Liver (tissue), 9 donors: ENCODE measurements around the gene TMEM179. TPM values are rescaled to one million over a fixed set of nuclear protein-coding genes. Genes with fewer than 3 reads are reported as not detected.

Source experiments
- DNase-seq: peaks from one replicate; pipeline ENCODE4 v3.0.0-alpha.2; 2017; ENCODE audit warnings: low spot score
- H3K27ac ChIP-seq, 2 donors: one replicate each; pipeline ENCODE4 v1.7.0; 2013; ENCODE audit warnings: inconsistent platforms in 2 of 2, low read length in 2 of 2, control low read depth in 1 of 2, low read depth in 1 of 2, mild to moderate bottlenecking in 1 of 2
- H3K27me3 ChIP-seq, 4 donors: one replicate each; pipeline versions ENCODE4 v1.6.1 to v1.7.0; 2013; ENCODE audit warnings: low read length in 3 of 4, inconsistent platforms in 1 of 4, mild to moderate bottlenecking in 1 of 4, moderate library complexity in 1 of 4; ENCODE audit not compliant: control insufficient read depth in 4 of 4, insufficient read depth in 4 of 4
- H3K36me3 ChIP-seq, 4 donors: one replicate each; pipeline versions ENCODE4 v1.6.1 to v1.7.0; 2013; ENCODE audit warnings: low read length in 3 of 4, mild to moderate bottlenecking in 3 of 4, low read depth in 1 of 4, moderate library complexity in 1 of 4; ENCODE audit not compliant: control insufficient read depth in 4 of 4, insufficient read depth in 3 of 4
- H3K4me1 ChIP-seq, 4 donors: one replicate each; pipeline versions ENCODE4 v1.6.1 to v1.7.0; 2013; ENCODE audit warnings: low read length in 3 of 4, mild to moderate bottlenecking in 3 of 4, moderate library complexity in 1 of 4; ENCODE audit not compliant: control insufficient read depth in 4 of 4, insufficient read depth in 4 of 4
- H3K4me3 ChIP-seq, 3 donors: one replicate each; pipeline versions ENCODE4 v1.6.1 to v1.7.0; 2013; ENCODE audit warnings: low read length in 3 of 3, control low read depth in 1 of 3, low read depth in 1 of 3, mild to moderate bottlenecking in 1 of 3
- H3K9ac ChIP-seq, 2 donors: one replicate each; pipeline ENCODE4 v1.7.0; 2013; ENCODE audit warnings: low read length in 2 of 2, mild to moderate bottlenecking in 2 of 2, moderate library complexity in 2 of 2, control low read depth in 1 of 2, low read depth in 1 of 2
- H3K9me3 ChIP-seq, 4 donors: one replicate each; pipeline versions ENCODE4 v1.6.1 to v1.7.0; 2013; ENCODE audit warnings: low read length in 3 of 4; ENCODE audit not compliant: control insufficient read depth in 4 of 4
- EGR1 ChIP-seq, 2 donors: IDR thresholded peaks; 2 replicates each; pipeline ENCODE4 v1.6.1; 2016 to 2018; ENCODE audit warnings: antibody characterized with exemption in 2 of 2, low read depth in 2 of 2
- FOXA1 ChIP-seq: IDR thresholded peaks from 2 replicates; pipeline ENCODE4 v1.6.1; 2016; ENCODE audit warnings: antibody characterized with exemption
- FOXA2 ChIP-seq: IDR thresholded peaks from 2 replicates; pipeline ENCODE4 v1.6.1; 2016; ENCODE audit warnings: antibody characterized with exemption
- GABPA ChIP-seq, 2 donors: IDR thresholded peaks in 1 of 2; conservative IDR thresholded peaks in 1 of 2; 2 replicates each; pipeline ENCODE4 v1.6.1; 2016; ENCODE audit warnings: antibody characterized with exemption in 2 of 2, mild to moderate bottlenecking in 1 of 2, moderate library complexity in 1 of 2
- HNF4A ChIP-seq, 2 donors: conservative IDR thresholded peaks; 2 replicates each; pipeline ENCODE4 v1.6.1; 2016; ENCODE audit warnings: antibody characterized with exemption in 2 of 2, mild to moderate bottlenecking in 2 of 2
- HNF4G ChIP-seq: IDR thresholded peaks from 2 replicates; pipeline ENCODE4 v1.6.1; 2016; ENCODE audit warnings: antibody characterized with exemption
- JUND ChIP-seq, 2 donors: IDR thresholded peaks; 2 replicates each; pipeline ENCODE4 v1.6.1; 2016; ENCODE audit warnings: antibody characterized with exemption in 2 of 2
- NR2F2 ChIP-seq: IDR thresholded peaks from 2 replicates; pipeline ENCODE4 v1.6.1; 2016; ENCODE audit warnings: antibody characterized with exemption
- RXRA ChIP-seq, 2 donors: IDR thresholded peaks; 2 replicates each; pipeline ENCODE4 v1.6.1; 2017 to 2018; ENCODE audit warnings: antibody characterized with exemption in 2 of 2, mild to moderate bottlenecking in 1 of 2
- SP1 ChIP-seq: IDR thresholded peaks from 2 replicates; pipeline ENCODE4 v1.6.1; 2018; ENCODE audit warnings: antibody characterized with exemption, mild to moderate bottlenecking
- TAF1 ChIP-seq: conservative IDR thresholded peaks from 2 replicates; pipeline ENCODE4 v1.6.1; 2016; ENCODE audit warnings: antibody characterized with exemption, mild to moderate bottlenecking
- YY1 ChIP-seq: IDR thresholded peaks from 2 replicates; pipeline ENCODE4 v1.6.1; 2016; ENCODE audit warnings: antibody characterized with exemption, mild to moderate bottlenecking
- ZBTB33 ChIP-seq: IDR thresholded peaks from 2 replicates; pipeline ENCODE4 v1.6.1; 2016; ENCODE audit warnings: antibody characterized with exemption
- WGBS: extraction: QIAGEN DNeasy Blood & Tissue Kit; methylation state at CpG from one replicate; pipeline ENCODE4 v1.1.7; 2013; 5-methylcytosine and 5-hydroxymethylcytosine counted together
- polyA plus RNA-seq, 2 donors: library from polyadenylated mRNA; stranded (reverse) in 1 of 2; unstranded in 1 of 2; fragments of 200-250 nt in 1 of 2; fragments of >200 nt in 1 of 2; fragmentation: Nextera tagmentation in 1 of 2; extraction: Ambion mirVana in 1 of 2; gene quantifications; one replicate each; pipeline versions ENCODE4 v1.2.1 to v1.2.3, GENCODE V29; 2013 to 2015
- total RNA-seq, 2 donors: library from RNA; depleted of rRNA; stranded (reverse); fragments of >200 nt; gene quantifications; one replicate each; pipeline ENCODE4 v1.2.3, GENCODE V29; 2014
- TF ChIP-seq, protein P1 (sequence below): IDR thresholded peaks from 2 replicates; pipeline ENCODE4 v1.6.1; 2016; ENCODE audit warnings: antibody characterized with exemption, mild to moderate bottlenecking
- TF ChIP-seq, protein P2 (sequence below): fragments of 150-350 bp; IDR thresholded peaks from 2 replicates; pipeline ENCODE4 v1.5.1; 2017; ENCODE audit warnings: improper control_type of control experiment, low read depth, low read length; ENCODE audit not compliant: missing input control
- TF ChIP-seq, protein P3 (sequence below): IDR thresholded peaks from 2 replicates; pipeline ENCODE4 v1.6.1; 2016; ENCODE audit warnings: antibody characterized with exemption
- TF ChIP-seq, protein P4 (sequence below): IDR thresholded peaks from 2 replicates; pipeline ENCODE4 v1.6.1; 2016; ENCODE audit warnings: antibody characterized with exemption
- donor health status: healthy.
- donor health status: healthy.
- donor health status: healthy.
- donor health status: healthy.
- donor health status: healthy.

The TMEM179 gene
- total and polyA plus RNA-seq, 4 donors = 0.12 to 0.37 TPM; not detected in 2

- Histone ChIP-seq H3K27me3 (no peaks in the 10 kb centered on the region), H3K9ac (no peak overlapping the region), H3K27ac (no peak overlapping the region), H3K36me3 (no peaks in the 10 kb centered on the region), H3K4me1 (peaks cover 0 to 9% (median 2%) of the 10 kb centered on the region in 4 donors), H3K4me3 (no peak overlapping the region), H3K9me3 (peaks cover 0 to 9% (median under 1%) of the 10 kb centered on the region in 4 donors)
- WGBS = 79% methylated on average over 24 of the region's 24 CpGs
- TF ChIP-seq FOXA2 = no peak
- TF ChIP-seq HNF4G = no peak
- TF ChIP-seq NR2F2 = no peak
- TF ChIP-seq, protein P1, sequence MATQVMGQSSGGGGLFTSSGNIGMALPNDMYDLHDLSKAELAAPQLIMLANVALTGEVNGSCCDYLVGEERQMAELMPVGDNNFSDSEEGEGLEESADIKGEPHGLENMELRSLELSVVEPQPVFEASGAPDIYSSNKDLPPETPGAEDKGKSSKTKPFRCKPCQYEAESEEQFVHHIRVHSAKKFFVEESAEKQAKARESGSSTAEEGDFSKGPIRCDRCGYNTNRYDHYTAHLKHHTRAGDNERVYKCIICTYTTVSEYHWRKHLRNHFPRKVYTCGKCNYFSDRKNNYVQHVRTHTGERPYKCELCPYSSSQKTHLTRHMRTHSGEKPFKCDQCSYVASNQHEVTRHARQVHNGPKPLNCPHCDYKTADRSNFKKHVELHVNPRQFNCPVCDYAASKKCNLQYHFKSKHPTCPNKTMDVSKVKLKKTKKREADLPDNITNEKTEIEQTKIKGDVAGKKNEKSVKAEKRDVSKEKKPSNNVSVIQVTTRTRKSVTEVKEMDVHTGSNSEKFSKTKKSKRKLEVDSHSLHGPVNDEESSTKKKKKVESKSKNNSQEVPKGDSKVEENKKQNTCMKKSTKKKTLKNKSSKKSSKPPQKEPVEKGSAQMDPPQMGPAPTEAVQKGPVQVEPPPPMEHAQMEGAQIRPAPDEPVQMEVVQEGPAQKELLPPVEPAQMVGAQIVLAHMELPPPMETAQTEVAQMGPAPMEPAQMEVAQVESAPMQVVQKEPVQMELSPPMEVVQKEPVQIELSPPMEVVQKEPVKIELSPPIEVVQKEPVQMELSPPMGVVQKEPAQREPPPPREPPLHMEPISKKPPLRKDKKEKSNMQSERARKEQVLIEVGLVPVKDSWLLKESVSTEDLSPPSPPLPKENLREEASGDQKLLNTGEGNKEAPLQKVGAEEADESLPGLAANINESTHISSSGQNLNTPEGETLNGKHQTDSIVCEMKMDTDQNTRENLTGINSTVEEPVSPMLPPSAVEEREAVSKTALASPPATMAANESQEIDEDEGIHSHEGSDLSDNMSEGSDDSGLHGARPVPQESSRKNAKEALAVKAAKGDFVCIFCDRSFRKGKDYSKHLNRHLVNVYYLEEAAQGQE = no peak
- TF ChIP-seq JUND (IDR thresholded peaks at IDR 0.05) = no peak
- TF ChIP-seq HNF4A (conservative IDR thresholded peaks at IDR 0.05) = no peak
- no peak for TF ChIP-seq FOXA1
- TF ChIP-seq, protein P2, sequence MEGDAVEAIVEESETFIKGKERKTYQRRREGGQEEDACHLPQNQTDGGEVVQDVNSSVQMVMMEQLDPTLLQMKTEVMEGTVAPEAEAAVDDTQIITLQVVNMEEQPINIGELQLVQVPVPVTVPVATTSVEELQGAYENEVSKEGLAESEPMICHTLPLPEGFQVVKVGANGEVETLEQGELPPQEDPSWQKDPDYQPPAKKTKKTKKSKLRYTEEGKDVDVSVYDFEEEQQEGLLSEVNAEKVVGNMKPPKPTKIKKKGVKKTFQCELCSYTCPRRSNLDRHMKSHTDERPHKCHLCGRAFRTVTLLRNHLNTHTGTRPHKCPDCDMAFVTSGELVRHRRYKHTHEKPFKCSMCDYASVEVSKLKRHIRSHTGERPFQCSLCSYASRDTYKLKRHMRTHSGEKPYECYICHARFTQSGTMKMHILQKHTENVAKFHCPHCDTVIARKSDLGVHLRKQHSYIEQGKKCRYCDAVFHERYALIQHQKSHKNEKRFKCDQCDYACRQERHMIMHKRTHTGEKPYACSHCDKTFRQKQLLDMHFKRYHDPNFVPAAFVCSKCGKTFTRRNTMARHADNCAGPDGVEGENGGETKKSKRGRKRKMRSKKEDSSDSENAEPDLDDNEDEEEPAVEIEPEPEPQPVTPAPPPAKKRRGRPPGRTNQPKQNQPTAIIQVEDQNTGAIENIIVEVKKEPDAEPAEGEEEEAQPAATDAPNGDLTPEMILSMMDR = no peak
- TF ChIP-seq EGR1 (IDR thresholded peaks at IDR 0.05; ENCODE audit: low read depth in 2 of 2) = no peak
- TF ChIP-seq SP1 = no peak
- no peak for TF ChIP-seq RXRA (IDR thresholded peaks at IDR 0.05)
- TF ChIP-seq, protein P3, sequence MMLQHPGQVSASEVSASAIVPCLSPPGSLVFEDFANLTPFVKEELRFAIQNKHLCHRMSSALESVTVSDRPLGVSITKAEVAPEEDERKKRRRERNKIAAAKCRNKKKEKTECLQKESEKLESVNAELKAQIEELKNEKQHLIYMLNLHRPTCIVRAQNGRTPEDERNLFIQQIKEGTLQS = no peak
- TF ChIP-seq TAF1 = no peak
- no peak for TF ChIP-seq ZBTB33
- DNase-seq = no peak
Observed at GRCh38 chr14:104633276-104634137, 28.9 kb upstream of the TMEM179 start.

DNA sequence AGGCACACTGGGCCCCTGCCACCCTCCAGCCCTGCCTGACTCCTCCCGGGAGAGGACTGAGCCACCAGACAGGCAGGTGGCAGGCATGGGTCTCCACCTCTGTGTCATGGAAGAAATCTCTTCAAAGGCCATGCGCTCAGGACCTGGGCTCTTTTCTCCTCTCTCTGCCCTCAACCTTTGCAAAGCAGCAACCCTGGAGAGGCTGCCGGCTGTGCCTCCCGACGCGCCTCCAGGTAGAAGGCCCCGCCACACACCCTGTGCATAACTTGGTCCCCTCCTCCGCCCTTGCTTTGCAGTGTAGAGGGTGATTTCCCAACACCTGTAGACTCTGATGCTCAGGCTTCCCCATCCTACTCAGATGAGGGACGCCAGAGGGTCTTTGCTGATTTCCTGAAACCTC lies 28.2 kb upstream of the TMEM179 start:
- no peak for DNase-seq
- Histone ChIP-seq H3K4me1 (peaks cover 0 to 2% (median 0%) of the 10 kb centered on the region in 4 donors), H3K9me3 (peaks cover 0 to 9% (median under 1%) of the 10 kb centered on the region in 4 donors), H3K36me3 (no peaks in the 10 kb centered on the region), H3K9ac (no peak overlapping the region), H3K4me3 (no peak overlapping the region), H3K27ac (no peak overlapping the region), H3K27me3 (no peaks in the 10 kb centered on the region)
- 73% methylated on average over 9 of the region's 9 CpGs for whole genome bisulfite sequencing
- TF ChIP-seq, protein P1 = no peak
- no peak for TF ChIP-seq HNF4G
- no peak for TF ChIP-seq GABPA (IDR thresholded peaks at IDR 0.05 in 1 of 2, conservative IDR thresholded peaks at IDR 0.05 in 1 of 2)
- TF ChIP-seq, protein P4, sequence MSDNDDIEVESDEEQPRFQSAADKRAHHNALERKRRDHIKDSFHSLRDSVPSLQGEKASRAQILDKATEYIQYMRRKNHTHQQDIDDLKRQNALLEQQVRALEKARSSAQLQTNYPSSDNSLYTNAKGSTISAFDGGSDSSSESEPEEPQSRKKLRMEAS = no peak
- no peak for TF ChIP-seq TAF1
- TF ChIP-seq YY1 = no peak
- TF ChIP-seq FOXA1 = no peak
- TF ChIP-seq, protein P2 = no peak
- no peak for TF ChIP-seq JUND (IDR thresholded peaks at IDR 0.05)
